GM12878 (cell line): ENCODE measurements around the gene OLFML2A.
"Not testable (repeated sequence)": the region's sequence is repeated elsewhere in the genome, so short reads cannot be mapped to it uniquely, and the experiment has no call there.

Experiments
- CTCF ChIP-seq, 3 experiments: IDR thresholded peaks in 2 of 3; conservative IDR thresholded peaks in 1 of 3; 2 replicates each; pipeline ENCODE4 v1.5.1; 2011; ENCODE audit warnings: low read depth in 3 of 3, low read length in 3 of 3, mild to moderate bottlenecking in 3 of 3, control low read depth in 2 of 3, moderate library complexity in 2 of 3, inconsistent platforms in 1 of 3, mixed read lengths in 1 of 3; ENCODE audit not compliant: control insufficient read depth in 2 of 3, insufficient read depth in 1 of 3; ENCODE audit errors: extremely low read depth in 1 of 3
- EZH2 ChIP-seq: IDR thresholded peaks from 2 replicates; pipeline ENCODE4 v1.6.1; 2012; ENCODE audit warnings: low read depth, mild to moderate bottlenecking, control low read depth, inconsistent platforms, low read length, borderline replicate concordance; ENCODE audit not compliant: control insufficient read depth
- JUND ChIP-seq: IDR thresholded peaks from 2 replicates; pipeline ENCODE4 v1.6.1; 2012; ENCODE audit warnings: low read depth, mild to moderate bottlenecking, low read length, improper control_type of control experiment, moderate library complexity
- NR2C2 ChIP-seq: IDR thresholded peaks from 2 replicates; pipeline ENCODE4 v1.6.1; 2011; ENCODE audit warnings: borderline replicate concordance, low read depth; ENCODE audit not compliant: control insufficient read depth, insufficient read length
- POLR2AphosphoS5 ChIP-seq: IDR thresholded peaks from 2 replicates; pipeline ENCODE4 v1.6.1; 2011; ENCODE audit warnings: mild to moderate bottlenecking, low read length, inconsistent platforms
- USF1 ChIP-seq: IDR thresholded peaks from 2 replicates; pipeline ENCODE4 v1.6.1; 2011; ENCODE audit warnings: borderline replicate concordance, low read depth, mild to moderate bottlenecking, moderate library complexity, mixed read lengths, low read length; ENCODE audit not compliant: insufficient read depth; ENCODE audit errors: extremely low read length

GRCh38 chr9:124846467-124846866, 69.5 kb downstream of the OLFML2A start:
- not testable (repeated sequence) for TF ChIP-seq CTCF (IDR thresholded peaks at IDR 0.05 in 2 of 3, conservative IDR thresholded peaks at IDR 0.05 in 1 of 3; ENCODE audit: control insufficient read depth in 2 of 3, extremely low read depth in 1 of 3, insufficient read depth in 1 of 3, low read depth in 3 of 3, low read length in 3 of 3); NR2C2; JUND; POLR2AphosphoS5; EZH2; USF1
